Right ventricle myocardium superior (tissue), 1 donor: ENCODE results near the gene DNAJC18. TPM values are rescaled to one million over a fixed set of nuclear protein-coding genes. Genes with fewer than 3 reads are reported as not detected.

Source experiments
- ATAC-seq: fragments of 200-7000 bp; cut with Tn5 transposase; one replicate; pipeline ENCODE4 v1.9.1; 2020; ENCODE audit warnings: mild to moderate bottlenecking; ENCODE audit not compliant: poor library complexity
- DNase-seq: peaks from one replicate; pipeline ENCODE4 v3.0.0-alpha.2; 2020
- intact Hi-C: fragments of 100-400 bp; cut with DNase I; formaldehyde crosslinking; loops from one replicate; pipeline ENCODE4 v1.11.2; 2022
- total RNA-seq: library from RNA; stranded (reverse); fragmentation: NEBNext Ultra II Directional; extraction: Animal tissue kit (Norgen Biotek cat#: 25700); gene quantifications from one replicate; pipeline ENCODE4 v1.2.1, GENCODE V29; 2021
- donor health status: DM: no; HTN: yes; CAD: no; lungs with severe emphysema.

Gene DNAJC18
- total RNA-seq, 1 donor from 2014 or later = 11.5 TPM

DNA sequence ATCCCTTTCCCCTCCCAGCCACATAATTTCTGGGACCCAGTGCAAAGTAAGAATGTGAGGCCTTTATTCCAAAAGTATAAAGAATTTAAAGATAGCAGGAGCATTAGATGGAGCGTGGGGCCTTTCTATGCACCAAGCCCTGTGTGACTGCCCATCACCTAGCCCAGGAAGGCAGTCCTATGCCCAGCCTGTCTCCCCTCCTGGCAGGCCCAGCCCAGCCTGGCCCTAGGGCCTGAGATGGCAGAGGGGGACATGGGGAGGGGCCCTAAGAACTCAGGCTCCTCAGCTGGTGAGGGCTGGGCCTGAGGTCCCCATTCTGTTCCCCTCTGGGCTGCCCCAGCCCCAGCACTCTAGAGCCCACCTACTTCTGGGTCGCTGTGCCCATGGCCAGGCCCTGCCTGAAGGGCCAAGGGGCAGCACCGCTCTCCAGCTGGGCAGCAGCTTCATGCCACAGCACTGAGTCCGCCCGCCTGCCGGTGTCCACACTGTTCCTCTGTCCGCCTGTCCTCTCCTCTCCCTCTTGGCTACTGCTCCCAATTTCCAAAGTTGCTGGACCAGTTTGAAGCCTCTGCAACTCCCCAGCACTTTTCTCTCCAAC, 55.2 kb downstream of the DNAJC18 start:
- DNase-seq (no peak), ATAC-seq (no peak)
- intact Hi-C loops = no loop called here

DNA sequence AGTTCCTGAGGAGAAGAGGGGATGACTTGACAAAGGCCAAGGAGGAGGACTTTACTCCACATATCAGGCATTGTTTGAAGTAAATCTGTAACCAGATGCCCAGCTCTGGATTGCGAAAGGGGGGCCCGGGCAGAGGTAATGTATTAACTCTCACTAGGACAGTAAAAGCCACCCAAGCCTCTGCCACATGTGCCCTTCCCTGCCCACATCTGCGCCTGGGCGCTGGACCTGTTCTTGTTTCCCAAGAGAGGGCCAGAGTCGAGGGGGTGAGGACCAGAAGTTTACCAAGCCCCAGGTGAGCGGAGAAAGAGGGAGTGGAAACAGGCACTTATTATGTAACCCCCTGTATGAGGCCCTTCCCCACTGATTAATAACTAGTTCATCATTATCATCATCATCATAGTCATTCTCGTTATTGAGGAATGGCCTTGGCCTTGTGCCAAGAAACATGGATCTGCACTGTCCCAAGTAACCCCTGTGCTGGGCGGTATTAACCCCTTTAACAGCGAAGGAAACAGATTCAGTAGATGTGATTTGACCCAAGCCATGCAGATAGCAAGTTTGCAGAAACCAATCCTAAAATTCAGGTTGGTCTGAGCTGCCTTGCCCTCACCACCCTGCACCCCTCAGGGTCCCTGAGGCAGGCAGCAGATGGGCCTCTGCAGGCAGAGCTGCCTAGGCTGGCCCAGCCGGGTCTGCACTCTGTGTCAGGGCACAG, 55.9 kb downstream of the DNAJC18 start, which contains the start of gene SLC23A1:
SLC23A1 (minus strand) TSS at position 23 of the 718 bp plus-strand sequence. CDS start 44 bp downstream, outside the sequence.
- no peak for DNase-seq

DNA sequence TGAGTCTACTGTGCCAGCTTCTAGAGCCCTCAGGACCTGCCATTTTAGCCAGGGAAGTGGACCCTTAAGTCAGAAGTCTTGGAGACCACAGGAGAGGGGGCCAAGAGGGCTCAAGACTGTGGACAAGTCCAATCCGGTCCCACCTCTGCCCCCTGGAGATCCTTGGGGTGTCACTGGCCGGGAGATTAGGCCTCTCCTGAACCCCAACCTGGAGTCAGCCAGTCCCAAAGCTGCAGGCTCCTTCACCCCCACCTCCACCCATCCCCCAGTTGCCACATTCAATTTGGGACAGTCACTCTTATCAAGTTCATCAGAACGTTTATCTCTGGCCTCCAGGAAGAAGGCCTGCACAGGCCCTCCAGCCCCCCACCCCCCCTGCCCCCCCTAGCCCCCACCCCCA, 56.5 kb downstream of the DNAJC18 start:
- DNase-seq = no peak
- ATAC-seq = no peak
- intact Hi-C loops = no loop called here

More for the DNA sequence above, 55.9 kb downstream of the DNAJC18 start, which contains the start of gene SLC23A1:
- intact Hi-C loops = no loop called here
- no peak for ATAC-seq

DNA sequence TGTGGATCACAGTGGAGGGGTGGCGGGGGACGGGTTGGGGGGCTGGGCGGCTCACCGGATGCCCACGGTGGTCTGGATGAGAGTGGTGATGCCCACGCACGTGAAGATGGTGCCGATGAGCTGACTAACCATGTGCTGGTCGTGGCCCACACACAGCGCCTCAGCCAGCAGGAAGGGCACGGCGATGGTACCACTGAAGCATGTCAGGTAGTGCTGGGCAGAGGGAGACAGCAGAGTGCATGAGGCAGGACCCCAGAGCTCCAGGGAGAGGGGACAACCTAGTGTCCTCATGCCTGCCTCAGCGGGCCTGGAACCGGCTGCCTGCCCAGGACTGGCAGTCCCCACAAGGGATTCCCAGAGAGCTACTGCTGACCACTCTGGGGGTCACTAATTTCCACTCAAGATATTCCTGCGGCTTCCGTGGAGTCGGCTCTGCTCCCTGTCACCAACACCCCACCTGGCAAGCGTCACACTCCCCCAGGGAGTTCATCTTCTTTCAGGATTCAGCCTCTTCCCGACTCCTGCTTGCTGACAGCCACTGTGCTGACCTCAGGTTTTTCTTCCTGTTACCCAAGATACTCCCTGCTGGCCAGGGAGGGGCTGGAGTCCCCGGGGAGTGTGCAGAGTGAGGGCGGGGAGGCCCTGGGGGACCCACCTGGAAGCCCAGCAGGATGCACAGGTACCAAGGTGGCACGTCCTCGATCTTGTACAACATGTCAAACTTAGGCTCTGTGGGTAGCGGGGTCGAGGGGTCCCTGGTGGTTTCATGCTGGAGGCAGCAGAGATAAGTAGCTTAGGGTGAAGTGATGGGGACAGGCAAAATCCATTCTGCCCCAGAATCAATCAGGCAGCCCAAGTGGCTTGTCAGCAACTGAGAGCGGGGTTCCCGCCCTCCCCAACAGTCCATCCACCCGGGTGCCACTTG, 57.2 kb downstream of the DNAJC18 start:
- intact Hi-C loops = no loop called here
- DNase-seq (no peak), ATAC-seq (no peak)

DNA sequence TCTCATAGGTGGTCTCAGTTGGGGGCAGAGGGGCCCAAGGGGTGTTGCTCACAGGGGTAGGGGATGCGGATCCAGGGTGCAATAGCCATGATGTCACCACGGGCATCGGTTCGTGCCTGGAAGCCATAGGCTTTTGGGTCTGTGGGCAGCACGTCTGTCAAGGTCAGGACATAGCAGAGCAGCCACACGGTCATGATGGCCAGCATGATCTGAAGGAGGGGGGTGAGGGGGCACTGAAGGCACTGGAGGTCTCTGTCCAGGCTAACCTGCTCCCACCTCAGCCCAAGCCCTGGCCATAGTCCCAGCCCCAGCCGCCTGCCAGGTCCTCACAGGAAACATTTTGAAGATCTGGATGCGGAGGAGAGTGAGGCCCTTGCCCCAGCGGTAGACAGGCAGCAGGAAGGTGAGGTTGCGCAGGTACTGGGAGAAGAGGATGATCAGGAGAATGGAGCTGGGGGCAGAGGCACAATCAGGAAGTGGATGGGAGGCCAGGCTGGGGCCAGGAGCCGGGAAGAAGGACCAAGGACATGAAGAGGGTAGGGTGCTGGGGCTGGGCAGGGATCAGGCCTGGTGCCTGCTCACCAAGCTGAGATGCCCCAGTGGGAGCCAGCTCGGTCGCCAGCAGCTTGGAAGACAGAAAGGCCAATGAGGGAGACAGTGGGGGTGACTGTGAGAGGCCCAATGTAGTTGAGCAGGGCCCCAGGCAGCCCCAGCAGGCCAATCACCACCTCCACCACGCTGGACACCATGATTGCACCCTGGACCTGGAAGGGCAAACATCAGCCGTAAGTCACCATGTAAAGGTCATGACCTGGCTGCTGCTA, 59.5 kb downstream of the DNAJC18 start:
- intact Hi-C loops = no loop called here
- DNase-seq (no peak), ATAC-seq (no peak)

DNA sequence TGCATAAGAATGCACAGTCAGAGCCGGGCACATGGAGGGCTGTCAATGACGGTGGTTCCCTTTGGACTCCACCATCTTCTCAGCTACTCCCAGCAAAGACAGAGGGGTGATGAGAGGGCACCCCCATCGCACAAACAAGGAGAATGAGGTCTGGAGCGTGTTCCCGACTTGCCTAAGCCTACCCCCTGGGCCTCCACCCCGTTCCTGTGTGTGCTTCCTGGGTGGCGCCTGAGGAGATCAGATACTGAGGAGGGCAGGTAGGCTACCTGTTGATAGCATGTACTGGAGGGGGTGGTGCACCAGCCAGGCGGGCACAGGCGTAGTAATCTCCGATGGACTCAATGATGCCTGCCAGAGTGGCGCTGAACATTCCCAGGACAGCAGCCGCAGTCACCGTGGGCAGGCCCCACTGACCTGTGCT, 60.4 kb downstream of the DNAJC18 start:
- intact Hi-C loops = no loop called here
- DNase-seq = no peak

DNA sequence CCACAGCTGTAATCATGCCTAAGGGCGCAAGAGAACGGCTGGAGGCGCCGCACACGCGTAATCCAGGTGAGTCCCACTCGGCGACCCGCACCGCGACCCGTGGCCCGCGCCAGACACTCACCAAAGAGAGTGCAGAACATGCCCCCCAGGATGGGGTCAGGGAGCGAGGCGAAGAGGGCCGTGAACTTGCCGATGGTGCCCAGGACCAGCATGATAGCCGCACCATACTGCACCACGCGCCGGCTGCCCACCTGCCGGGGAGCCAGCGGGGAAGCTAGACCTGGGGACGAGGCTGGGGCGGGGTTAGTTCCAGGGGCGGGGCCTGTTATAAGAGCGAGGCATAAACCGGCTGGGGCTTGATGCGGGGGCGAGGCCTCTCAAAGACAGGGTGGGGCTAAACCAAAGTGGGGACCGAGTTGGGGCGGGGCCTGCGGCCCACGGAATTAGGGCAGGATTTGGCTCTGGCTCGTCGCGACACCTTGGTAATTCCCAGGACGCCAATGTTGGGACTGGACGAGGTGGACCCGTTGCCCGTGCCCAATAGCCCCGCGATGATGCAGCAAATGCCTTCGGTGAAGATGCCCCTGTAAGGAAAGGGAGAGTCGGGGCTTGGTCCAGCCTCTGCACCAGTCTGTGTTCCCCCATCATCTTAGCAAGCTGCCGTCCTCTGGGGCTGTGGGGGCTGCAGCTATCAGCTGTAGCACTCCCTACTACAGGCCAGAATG, 61.1 kb downstream of the DNAJC18 start:
- ATAC-seq = no peak
- no peak for DNase-seq
- intact Hi-C loops = no loop called here

More for the DNA sequence above, 60.4 kb downstream of the DNAJC18 start:
- ATAC-seq = no peak

DNA sequence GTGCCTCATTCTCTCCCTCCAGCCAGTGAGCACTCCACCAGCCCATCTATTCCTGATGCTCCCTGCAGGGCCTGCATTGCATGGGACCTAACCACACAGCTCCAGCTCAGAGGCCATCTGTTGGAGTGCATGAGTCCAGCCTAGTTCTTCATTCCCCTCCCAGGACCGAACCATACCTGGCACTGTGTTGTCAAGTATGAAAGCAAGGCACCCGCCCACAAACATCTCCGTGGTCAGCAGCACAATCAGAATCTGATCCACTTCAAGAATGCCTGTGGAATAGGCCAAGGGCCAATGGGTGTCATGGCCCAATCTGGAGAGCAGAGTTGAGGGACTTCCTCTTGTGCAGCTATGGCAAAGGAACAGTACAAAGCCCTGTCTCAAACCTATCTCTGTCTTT, 62.1 kb downstream of the DNAJC18 start:
- DNase-seq (no peak), ATAC-seq (no peak)
- intact Hi-C loops = no loop called here

DNA sequence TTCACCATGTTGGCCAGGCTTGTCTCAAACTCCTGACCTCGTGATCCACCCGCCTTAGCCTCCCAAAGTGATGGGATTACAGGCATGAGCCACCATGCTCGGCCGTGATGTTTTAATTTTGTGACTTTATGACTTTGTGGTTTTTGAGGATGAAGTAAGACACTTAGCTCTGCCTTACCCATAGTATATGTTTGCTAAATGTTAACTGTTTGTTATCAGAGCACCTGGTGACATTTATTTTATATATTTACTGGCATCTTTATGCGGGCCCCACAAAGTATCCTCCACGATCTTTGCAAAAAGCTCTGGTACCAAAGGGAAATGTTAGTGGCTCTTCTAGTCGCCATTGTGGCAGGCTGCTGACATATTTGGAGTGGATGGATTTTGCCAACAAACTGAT, 63.0 kb downstream of the DNAJC18 start:
- intact Hi-C loops = no loop called here

DNA sequence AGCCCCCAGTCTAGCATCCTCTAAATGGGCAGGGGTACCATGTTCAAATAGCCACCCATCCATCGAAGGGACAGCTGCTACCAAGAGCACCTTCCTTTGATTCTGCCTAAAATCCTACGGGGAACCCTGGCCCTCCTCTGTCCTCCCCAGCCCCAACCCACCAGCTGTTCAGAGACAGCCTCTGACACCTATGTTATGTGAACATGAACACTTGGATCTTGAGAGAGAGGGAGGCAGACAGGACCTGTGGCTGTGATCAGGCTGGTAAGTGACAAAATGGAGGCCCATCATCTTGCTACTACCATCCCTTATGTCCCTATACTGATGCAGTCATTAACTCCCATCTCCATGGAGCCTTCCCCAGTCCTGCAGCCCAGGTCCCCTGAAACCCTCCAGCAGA, 64.4 kb downstream of the DNAJC18 start:
- intact Hi-C loops = no loop called here
- ATAC-seq (no peak), DNase-seq (no peak)

More for the DNA sequence above, 63.0 kb downstream of the DNAJC18 start:
- ATAC-seq (no peak), DNase-seq (no peak)

DNA sequence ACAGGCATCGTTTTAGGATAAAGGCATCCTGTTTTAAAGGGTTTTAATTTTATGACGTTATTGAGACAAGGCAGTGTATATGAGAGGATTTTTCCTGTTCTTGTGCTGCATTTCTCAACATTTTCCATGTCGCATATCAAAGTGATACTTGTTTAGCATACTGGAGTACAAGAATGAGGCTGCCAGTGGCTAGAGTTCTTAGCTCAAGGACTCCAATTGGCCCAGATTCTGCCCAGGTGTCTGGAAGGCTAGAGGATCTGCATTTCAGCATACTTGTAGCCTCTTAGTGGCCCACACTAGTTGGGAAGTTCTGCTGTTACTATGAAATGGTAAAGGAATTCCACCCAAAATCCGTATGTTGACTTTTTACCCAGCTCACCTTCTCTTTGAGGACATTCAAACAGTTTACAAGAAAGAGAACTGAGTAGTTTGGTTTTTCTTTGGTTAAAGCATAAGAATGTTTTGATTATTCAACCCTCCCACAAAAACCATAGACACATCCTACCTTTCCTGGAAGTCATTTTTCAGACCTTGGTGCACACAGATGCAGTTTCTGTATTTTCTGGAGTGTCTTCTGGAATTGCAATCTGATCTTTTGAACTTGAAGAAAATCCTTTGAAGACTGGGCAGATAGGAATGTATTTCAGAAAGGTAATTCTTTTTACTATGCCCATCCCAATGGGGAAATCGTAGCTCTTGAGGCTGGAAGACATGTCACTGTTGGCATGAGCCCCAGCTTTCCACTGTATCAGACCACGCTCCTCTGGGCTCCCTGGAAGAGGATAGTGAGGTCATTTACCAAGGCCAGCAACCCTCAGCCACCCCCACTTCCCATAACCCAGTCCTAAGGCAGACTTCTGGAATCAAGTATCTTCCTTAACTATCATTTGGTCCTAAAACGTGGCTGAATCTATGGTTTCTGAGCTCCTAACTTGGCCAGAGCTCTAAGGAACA, 67.6 kb downstream of the DNAJC18 start:
- DNase-seq (no peak), ATAC-seq (peak; percentile 46)

DNA sequence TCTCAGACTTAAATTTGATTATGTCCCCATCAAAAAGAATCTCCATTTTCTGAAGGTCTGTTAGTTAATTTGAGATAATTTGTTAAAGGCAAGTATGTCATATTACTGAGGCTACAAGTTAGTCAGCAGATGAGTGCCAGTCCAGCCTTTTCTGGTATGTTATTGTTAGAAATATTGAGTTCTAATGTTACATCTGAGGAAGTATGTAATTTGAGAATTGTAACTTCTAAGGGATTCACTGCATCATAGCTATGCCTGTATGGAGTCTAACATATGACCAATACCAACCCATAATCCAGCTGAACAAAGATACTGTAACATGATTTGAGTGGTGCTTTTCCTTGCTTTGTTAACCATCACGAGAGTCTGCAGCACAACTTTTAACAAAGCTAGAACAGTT, 70.1 kb downstream of the DNAJC18 start:
- intact Hi-C loops = no loop called here
- DNase-seq (no peak), ATAC-seq (no peak)

More for the DNA sequence above, 67.6 kb downstream of the DNAJC18 start:
- intact Hi-C loops = no loop called here

DNA sequence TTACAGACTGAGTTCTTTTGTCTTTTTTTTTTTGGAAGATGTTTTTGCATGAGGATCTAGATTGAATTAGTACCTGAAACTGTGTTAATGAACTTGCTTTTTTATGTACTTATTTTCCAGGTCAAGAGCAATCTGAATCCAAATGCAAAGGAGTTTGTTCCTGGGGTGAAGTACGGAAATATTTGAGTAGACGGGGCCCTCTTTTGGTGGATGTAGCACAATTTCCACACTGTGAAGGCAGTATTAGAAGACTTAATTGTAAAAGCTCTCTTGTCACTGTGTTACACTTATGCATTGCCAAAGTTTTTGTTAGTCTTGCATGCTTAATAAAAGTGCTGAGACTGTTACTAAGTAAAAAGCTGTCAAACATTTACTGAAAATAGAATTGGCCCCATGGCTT, 70.7 kb downstream of the DNAJC18 start:
- intact Hi-C loops = no loop called here
- peak; percentile 32 for ATAC-seq
- no peak for DNase-seq

DNA sequence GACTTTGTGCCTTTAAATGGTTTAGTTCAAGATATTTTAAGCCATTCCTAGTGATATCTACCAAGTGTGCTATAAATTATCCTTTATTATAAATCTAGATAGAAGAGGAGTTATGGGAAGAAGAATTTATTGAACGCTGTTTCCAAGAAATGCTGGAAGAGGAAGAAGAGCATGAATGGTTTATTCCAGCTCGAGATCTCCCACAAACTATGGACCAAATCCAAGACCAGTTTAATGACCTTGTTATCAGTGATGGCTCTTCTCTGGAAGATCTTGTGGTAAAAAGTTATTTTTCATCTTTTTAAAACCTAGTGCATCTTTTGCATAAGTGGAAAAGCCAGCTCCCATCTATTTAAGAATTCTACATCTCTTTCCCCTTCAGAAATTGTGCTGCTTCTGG, 74.9 kb downstream of the DNAJC18 start:
- intact Hi-C loops = no loop called here
- ATAC-seq (no peak), DNase-seq (no peak)

DNA sequence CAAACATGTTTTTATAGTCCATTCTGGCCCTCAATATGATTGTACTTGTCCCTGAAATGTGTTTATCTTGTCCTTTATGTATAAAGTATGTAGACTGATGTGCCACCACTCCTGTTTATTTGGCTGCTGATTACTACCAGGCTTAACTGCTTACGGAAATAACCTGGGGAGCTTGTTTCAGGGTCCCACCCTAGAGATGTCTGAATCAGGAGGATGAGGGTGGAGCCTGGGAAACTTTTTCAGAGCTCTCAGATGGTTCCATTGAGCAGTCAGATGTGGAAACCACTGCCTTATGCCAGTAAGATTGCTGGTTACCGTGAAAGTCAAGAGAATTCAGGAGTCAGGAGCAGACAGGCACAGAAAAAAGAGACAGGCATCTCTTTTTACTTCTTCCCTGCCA, 75.4 kb downstream of the DNAJC18 start:
- intact Hi-C loops = no loop called here
- no peak for DNase-seq
- no peak for ATAC-seq

DNA sequence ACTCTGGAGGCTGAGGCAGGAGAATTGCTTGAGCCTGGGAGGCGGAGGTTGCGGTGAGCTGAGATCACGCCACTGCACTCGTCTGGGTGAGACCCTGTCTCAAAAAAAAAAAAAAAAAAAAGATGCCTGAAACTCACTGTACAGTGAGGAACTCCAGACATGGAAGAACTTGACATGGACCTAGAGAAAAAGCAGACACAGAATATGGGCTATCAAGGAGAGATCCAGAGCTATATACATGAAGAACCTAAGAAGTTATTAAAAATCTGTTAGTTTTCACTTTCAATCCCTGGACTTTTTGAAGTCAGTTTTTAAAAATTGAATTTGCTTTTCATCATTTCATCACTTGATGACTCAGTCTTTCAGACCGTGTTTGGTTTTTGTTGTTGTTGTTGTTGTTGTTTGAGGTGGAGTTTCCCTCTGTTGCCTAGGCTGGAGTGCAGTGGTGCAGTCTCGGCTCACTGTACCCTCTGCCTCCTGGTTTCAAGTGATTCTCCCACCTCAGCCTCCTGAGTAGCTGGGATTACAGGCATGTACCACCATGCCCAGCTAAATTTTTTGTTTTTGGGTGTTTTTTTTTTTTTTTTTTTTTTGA, 77.4 kb downstream of the DNAJC18 start:
- ATAC-seq (no peak), DNase-seq (no peak)
- intact Hi-C loops = no loop called here
